ENCODE data around the gene A1BG.

Gene A1BG

DNA sequence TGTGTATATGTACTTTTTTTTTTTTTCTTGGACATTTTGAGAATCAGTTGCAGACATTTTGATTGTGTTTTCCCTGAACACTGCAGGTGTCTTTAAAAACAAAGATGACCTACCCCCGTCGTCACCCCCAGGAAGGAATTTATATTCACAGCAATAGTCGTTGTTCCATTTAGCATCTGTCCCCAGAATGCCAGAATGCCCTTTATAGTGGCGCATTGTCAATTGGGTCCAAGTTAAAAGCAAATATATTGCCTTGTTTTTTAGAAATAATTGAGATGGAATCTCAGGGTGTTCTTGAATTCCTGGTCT is 40.4 kb upstream of the A1BG start:
- Mint-ChIP-seq H3K4me1 (peaks cover 29% of the 10 kb centered on the region), H3K9me3 (no peaks in the 10 kb centered on the region), H3K4me3 (no peak overlapping the region), H3K36me3 (peaks cover 82% of the 10 kb centered on the region), H3K27ac (no peak overlapping the region)
- DNase-seq (ENCODE audit: low spot score in 2 of 2): no peak
- ATAC-seq: no peak

DNA sequence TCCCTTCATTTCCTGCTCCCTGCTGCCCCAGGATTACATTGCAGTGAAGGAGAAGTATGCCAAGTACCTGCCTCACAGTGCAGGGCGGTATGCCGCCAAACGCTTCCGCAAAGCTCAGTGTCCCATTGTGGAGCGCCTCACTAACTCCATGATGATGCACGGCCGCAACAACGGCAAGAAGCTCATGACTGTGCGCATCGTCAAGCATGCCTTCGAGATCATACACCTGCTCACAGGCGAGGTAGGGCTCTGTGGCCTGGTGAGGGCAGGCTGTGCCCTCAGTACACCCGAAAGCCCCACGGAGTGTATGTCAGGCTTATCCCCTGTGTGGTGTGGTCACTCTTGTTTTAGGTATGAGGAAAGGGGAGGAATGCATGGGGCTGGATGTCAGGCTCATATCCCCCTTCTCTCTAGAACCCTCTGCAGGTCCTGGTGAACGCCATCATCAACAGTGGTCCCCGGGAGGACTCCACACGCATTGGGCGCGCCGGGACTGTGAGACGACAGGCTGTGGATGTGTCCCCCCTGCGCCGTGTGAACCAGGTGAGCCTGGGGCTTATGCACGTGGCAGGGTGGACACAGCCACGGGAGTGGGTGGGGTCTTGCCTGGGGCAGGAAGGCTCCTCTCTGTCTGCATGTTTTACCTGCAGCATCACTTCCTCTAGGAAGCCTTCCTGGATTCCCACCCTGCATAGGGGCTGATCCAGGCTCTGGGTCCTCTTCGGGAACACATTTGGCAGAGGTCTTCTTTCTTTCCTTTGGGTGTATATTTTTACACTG is 39.8 kb upstream of the A1BG start:
- H3K36me3 Mint-ChIP-seq: peaks cover 87% of the 10 kb centered on the region
- H3K4me3 Mint-ChIP-seq: no peak overlapping the region
- no peak overlapping the region for H3K27ac Mint-ChIP-seq
- H3K4me1 Mint-ChIP-seq: peaks cover 34% of the 10 kb centered on the region
- no peaks in the 10 kb centered on the region for H3K9me3 Mint-ChIP-seq
- DNase-seq (ENCODE audit: low spot score in 2 of 2): no peak
- no peak for ATAC-seq

DNA sequence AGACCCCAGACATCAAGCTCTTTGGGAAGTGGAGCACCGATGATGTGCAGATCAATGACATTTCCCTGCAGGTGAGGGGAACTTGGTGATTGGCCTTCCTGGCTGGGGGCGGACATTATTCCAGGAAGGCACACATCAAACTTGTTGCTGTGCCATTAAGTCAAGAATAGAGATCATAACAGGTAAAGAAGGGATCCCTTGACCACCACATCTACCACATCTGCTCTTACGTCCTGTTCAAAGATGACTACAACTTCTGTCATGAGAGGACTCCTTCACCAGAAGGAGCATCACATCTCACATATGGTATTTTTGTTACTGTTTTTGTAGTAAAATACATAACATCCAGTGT is 34.9 kb upstream of the A1BG start:
- ATAC-seq (no peak), DNase-seq (ENCODE audit: low spot score in 2 of 2) (no peak)
- peak overlapping the region; percentile 96 for H3K27ac Mint-ChIP-seq
- no peaks in the 10 kb centered on the region for H3K9me3 Mint-ChIP-seq
- H3K36me3 Mint-ChIP-seq: peaks cover 77% of the 10 kb centered on the region
- H3K4me1 Mint-ChIP-seq: peaks cover 38% of the 10 kb centered on the region
- H3K4me3 Mint-ChIP-seq: peak overlapping the region; percentile 92

DNA sequence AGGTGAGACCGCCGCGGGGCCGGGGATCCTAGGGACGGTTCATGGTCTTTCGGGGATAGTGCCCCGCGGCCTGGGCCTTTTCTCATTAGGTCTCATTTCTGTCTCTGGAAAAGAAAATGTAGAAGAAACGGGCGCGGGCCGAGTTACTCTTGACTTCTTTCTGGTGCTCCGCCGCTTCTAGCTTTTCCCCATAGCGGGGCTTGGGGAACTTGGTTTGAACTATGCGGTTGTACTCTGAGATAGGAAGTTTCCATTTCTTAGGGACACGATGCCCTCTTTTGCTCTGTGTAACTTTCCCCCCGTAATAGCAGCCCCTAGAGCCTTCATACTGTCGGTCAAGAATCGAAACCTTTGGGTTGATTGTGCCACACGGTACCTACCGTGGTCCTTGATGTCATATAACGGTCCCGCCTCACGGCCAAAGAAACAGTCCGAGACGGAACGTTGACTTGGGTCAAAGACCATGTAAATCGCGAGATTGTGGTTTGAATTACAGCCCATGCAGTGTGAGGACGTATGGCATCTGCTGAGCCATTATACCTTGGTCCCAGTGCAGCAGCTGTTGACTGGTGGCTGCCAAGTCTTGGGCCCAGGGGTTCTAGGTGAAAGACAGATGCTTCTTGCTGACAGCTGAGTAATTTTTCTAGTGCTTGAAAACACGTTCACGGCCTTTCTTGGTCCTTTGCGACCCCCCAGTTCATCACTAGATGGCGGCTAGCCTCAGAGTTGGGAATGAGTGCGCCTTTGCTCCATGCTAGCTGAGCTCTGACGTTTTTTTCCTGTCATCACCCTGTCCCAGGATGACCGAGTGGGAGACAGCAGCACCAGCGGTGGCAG is 34.3 kb upstream of the A1BG start:
- Mint-ChIP-seq H3K4me3 (peak overlapping the region; percentile 92), H3K4me1 (peaks cover 33% of the 10 kb centered on the region), H3K36me3 (peaks cover 71% of the 10 kb centered on the region), H3K27ac (peak overlapping the region; percentile 96), H3K9me3 (no peaks in the 10 kb centered on the region)
- ATAC-seq (no peak), DNase-seq (ENCODE audit: low spot score in 2 of 2) (no peak)

DNA sequence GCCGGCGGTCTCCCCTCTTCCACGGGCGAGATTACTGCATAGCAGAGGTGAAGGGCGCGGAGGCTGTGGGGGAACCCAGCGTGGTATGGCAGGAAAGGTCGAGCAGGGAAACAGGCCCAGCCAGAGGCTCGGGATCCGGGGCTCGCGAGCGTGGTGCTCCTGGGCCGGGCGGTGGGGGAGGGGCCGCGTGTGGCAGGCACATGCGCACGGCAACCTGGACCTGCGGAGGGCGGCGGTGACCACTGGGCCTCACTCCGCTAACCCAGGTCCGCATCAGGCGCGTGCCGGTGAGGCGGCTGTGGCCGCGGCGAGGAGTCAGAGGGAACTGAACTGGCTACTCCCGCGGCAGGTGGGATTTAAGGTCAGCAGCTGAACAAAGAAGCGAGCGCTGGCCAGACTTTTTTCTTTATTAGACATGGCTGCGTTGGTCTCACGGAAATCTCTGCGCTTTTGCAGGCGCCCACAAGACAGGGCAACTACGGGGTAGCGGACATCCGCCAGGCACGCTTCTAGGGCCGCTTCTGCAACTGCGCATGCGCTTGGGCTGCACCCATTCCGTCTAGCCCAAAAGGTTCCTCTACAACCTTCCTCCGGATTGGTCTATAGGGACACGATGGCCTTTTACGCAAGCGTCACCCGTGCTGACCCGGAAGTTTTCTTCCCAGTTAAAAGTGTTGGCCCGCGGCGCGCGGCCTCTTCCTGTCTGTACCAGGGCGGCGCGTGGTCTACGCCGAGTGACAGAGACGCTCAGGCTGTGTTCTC is 33.5 kb upstream of the A1BG start, which contains the start of gene RPS5:
Gene RPS5, plus strand, starts transcription at position 694 of the 762 bp plus-strand sequence. CDS start 869 bp downstream, outside the sequence.
- H3K36me3 Mint-ChIP-seq: peaks cover 63% of the 10 kb centered on the region
- peak; percentile 96 for ATAC-seq

DNA sequence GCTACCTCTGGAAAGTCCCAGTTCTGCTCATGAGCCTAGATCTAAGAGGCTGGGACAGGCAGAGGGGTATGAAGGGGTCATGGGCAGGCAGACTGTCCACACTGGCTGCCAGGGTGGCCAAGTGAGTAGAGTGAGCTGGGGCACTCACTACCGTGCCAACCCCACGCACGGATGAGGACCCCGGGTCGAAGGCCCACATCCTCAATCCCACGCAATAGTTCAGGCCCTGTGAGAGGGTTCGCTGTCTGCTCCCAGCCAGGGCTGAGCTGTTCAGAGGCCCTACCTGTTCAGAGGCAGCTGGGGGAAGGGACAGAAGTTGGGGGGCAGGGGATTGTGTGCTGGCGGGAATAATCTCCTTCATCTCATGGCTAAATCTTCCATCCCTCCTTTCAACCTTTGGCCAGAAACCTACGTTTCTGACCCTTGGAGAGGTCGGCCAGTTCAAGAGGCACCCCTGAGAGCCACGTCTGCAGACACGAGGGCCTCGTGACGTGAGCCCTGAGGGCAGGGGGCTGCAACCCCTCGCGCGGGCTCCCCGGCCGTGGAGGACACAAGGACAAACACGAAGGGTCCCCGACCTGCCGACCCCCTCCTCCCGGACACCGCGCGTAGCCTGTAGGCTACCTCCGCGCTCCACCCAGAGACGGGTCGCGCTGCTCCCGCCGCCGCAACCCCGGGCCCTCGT is 32.7 kb upstream of the A1BG start:
- H3K4me1 Mint-ChIP-seq: peaks cover 44% of the 10 kb centered on the region
- DNase-seq (ENCODE audit: low spot score in 2 of 2) (no peak), ATAC-seq (no peak)
- peaks cover 60% of the 10 kb centered on the region for H3K36me3 Mint-ChIP-seq
- H3K27ac Mint-ChIP-seq: peak overlapping the region; percentile 96
- H3K4me3 Mint-ChIP-seq: peak overlapping the region; percentile 92
- no peaks in the 10 kb centered on the region for H3K9me3 Mint-ChIP-seq

More for the DNA sequence above, 33.5 kb upstream of the A1BG start, which contains the start of gene RPS5:
- peak; percentile 81 to 96 for DNase-seq (ENCODE audit: low spot score in 2 of 2)
- peak within 1 kb of the TSS; percentile 96 for H3K27ac Mint-ChIP-seq
- H3K4me1 Mint-ChIP-seq: peaks cover 39% of the 10 kb centered on the region
- no peaks in the 10 kb centered on the region for H3K9me3 Mint-ChIP-seq
- peak within 1 kb of the TSS; percentile 92 for H3K4me3 Mint-ChIP-seq

DNA sequence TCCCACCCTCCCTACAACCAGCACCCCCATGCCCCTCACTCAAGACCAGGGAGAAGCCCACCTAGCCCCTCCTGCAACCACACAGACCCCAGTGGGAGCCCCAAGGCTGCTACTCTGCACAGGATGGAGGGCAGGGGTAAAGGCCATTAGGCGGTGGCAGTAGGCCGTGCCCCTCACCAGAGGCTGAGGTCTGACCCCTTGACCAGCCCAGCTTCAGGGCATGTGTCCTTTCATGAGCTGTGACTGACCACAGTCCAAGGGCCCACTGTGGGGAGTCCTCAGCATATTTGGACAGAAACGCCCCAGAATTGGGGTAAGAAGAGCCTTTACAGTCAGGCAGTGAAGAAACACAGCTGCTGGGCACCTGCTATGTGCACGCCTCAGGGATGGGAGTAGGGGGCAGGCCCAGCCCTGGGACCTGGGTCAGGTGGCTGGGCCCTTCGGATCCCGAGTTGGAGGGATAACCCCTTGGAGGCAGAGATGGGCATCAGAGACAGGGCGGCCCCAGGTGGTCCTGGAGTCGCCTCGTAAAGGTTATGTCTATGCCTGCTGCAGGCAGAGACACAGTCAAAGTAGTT is 32.1 kb upstream of the A1BG start:
- Mint-ChIP-seq H3K4me1 (peaks cover 47% of the 10 kb centered on the region), H3K4me3 (peak overlapping the region; percentile 92), H3K9me3 (no peaks in the 10 kb centered on the region), H3K27ac (peak overlapping the region; percentile 96), H3K36me3 (peaks cover 60% of the 10 kb centered on the region)
- DNase-seq (ENCODE audit: low spot score in 2 of 2) (peak in 1 of 2 donors; percentile 62), ATAC-seq (no peak)

DNA sequence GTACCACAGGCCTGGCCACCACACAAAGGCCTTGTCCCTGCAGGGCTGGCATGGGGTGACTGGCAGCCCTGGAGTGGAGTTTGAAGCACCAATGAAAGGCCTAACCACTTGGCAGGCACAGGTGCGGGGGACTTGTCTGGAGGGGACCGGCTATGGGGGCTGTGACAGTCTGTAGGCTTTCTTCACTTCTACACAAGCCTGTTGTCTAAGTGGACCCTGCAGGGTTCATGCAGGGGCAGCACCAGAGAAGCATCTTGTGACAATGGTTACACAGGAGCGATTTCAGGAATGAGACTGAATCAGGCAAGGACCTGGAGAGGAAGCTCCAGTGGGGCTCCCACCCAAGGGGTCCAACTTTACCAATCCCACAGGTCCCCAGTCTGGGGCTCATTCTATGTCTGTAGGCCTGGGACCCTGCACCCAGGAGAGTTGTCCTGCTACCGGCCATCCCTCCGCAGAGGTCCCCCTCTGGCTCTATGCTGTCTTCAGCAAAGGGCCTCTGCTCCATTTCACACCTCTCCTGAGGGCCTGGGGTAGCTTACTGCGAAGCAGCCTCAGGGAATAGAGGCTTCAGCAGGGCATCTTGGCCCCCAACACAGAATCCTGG is 29.8 kb upstream of the A1BG start:
- Mint-ChIP-seq H3K27ac (no peak overlapping the region), H3K4me3 (peak overlapping the region; percentile 85), H3K9me3 (no peaks in the 10 kb centered on the region), H3K4me1 (peaks cover 45% of the 10 kb centered on the region), H3K36me3 (peaks cover 44% of the 10 kb centered on the region)
- DNase-seq (ENCODE audit: low spot score in 2 of 2) (no peak), ATAC-seq (no peak)

DNA sequence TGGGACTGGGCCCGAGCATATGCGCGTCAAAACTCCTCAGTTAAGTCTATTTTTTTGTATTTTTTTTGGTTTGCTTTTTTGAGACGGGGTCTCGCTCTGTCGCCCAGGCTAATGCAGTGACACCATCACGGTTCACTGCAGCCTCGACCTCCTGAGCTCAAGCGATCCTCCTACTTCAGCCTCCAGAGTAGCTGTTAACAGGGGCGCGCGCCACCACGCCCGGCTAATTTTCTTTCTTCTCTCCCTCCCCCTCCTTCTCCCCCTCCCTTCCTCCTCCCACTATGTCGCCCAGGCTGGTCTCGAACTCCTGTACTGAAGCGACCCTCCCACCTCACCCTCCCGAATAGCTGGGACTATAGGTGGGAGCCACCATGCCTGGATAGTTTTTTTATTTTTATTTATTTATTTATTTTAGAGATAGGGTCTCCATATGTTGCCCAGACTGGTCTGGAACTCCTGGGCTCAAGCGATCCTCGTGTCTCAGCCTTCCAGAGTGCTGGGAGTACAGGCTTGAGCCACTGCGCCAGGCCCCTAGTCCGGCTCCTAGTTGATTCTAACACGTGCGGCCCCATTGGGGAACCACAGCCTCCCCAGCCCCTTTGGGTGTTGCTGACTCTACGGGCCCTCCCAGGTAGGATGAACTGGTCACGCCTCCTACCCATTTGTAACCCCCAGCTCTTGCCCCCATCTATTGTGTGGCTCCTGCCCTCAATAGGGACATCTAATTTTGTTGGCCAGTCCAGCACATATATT is 28.3 kb upstream of the A1BG start:
- no peak for ATAC-seq
- Mint-ChIP-seq H3K36me3 (peaks cover 30% of the 10 kb centered on the region), H3K27ac (peak overlapping the region; percentile 93), H3K9me3 (no peaks in the 10 kb centered on the region), H3K4me1 (peaks cover 36% of the 10 kb centered on the region), H3K4me3 (peak overlapping the region; percentile 85)
- DNase-seq (ENCODE audit: low spot score in 2 of 2): no peak

DNA sequence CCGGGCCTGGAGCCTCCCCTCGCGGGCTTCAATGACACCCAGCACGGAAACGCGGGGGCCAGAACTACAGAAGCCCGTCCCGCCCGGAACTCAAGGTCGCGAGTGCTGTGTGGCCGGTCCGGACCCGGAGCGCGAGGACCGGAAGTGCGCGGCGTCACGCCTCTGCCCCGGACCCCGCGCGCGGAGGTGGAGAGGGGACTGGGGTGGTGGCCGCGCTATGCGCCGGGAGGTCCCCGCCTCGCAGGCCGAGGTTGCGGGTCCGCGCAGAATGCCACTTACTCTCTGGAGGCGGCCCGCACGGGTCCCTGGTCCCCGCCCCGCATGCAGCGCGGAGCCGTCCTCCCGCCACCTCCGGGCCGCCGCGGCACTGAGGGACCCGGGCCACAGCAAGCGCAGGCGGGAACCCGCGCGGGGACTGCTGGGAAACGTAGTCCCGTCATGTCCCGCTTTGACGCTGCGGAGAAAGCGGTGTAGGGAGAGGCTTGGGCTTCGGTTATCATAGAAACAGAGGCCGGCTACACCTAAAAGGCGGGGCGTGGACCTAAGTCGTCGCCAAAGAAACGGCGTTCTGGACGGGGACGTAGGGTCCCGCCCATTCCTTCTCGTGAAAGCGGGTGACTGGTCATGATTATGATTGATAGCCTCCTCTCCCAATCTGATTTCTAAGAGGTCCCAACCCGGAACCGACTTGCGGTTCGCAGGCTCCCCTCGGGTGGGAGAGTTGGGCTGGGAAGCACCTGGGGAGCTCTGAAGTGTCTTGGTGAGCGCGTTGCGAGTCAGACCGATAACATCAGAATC is 27.6 kb upstream of the A1BG start, which contains the start of gene ZNF837:
Gene ZNF837, minus strand, starts transcription at position 369 of the 798 bp plus-strand sequence. CDS start 11,698 bp downstream, outside the sequence.
- H3K27ac Mint-ChIP-seq: peak within 1 kb of the TSS; percentile 93
- no peaks in the 10 kb centered on the region for H3K9me3 Mint-ChIP-seq
- H3K36me3 Mint-ChIP-seq: peaks cover 22% of the 10 kb centered on the region

DNA sequence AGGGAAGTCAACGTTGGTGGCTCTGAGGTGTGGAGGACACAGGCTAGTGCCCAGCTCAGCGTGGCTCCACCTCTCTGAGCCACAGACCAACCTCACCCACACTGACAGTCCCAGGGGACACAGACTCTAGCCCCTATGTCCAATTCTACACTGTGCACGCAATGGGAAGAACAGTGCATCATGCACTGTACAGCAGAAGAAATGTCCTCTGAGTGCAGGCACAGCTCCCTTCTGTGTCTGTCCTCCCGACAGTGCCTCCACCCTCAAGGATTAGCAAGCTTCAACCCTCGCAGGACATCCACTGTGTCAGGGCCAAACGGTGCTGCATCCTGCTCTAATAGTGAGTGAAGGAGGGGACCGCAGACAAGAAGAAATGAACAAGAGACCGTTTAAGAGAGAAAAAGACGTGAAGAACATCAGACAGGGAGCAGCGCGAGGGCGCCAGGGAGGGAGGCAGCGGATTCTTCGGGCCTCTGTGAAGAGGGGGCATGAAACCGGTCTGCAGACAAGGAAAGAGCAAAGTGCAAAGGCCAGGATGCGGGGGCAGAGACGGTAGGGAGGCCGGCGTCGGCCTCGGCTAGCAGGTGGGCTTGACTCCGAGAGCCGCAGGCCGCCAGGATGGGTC is 26.9 kb upstream of the A1BG start:
- ATAC-seq (no peak), DNase-seq (ENCODE audit: low spot score in 2 of 2) (no peak)
- H3K9me3 Mint-ChIP-seq: no peaks in the 10 kb centered on the region
- peaks cover 25% of the 10 kb centered on the region for H3K4me1 Mint-ChIP-seq
- peaks cover 18% of the 10 kb centered on the region for H3K36me3 Mint-ChIP-seq
- H3K27ac Mint-ChIP-seq: peak overlapping the region; percentile 93
- peak overlapping the region; percentile 85 for H3K4me3 Mint-ChIP-seq

More for the DNA sequence above, 27.6 kb upstream of the A1BG start, which contains the start of gene ZNF837:
- DNase-seq (ENCODE audit: low spot score in 2 of 2) (peak; percentile 93 to 98), ATAC-seq (peak; percentile 91)
- Mint-ChIP-seq H3K4me3 (peak within 1 kb of the TSS; percentile 85), H3K4me1 (peaks cover 32% of the 10 kb centered on the region)

DNA sequence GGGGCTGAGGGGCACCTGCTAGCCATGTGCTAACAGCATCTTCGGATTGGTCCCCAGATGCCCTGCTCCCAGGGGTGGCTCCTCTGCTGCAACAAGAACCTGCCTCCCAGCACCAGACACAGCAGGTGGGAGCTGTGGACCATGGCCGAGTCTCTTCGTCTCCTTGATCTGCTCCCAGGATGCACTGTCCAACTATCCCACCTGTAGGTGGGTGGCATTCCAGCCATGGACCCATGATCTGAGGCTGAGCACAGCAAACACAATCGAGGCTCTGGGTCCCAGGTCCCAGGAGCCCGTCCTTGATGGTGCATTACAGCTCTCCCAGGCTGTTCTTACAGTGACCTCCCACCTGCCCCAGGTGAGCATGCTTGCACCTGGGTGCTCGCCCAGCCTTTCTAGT is 26.0 kb upstream of the A1BG start:
- Mint-ChIP-seq H3K4me1 (peaks cover 25% of the 10 kb centered on the region), H3K36me3 (peaks cover 18% of the 10 kb centered on the region), H3K9me3 (no peaks in the 10 kb centered on the region), H3K27ac (peak overlapping the region; percentile 93), H3K4me3 (peak overlapping the region; percentile 85)
- DNase-seq (ENCODE audit: low spot score in 2 of 2): no peak
- no peak for ATAC-seq
